ENCODE measurements around the gene MEX3A.

DNA sequence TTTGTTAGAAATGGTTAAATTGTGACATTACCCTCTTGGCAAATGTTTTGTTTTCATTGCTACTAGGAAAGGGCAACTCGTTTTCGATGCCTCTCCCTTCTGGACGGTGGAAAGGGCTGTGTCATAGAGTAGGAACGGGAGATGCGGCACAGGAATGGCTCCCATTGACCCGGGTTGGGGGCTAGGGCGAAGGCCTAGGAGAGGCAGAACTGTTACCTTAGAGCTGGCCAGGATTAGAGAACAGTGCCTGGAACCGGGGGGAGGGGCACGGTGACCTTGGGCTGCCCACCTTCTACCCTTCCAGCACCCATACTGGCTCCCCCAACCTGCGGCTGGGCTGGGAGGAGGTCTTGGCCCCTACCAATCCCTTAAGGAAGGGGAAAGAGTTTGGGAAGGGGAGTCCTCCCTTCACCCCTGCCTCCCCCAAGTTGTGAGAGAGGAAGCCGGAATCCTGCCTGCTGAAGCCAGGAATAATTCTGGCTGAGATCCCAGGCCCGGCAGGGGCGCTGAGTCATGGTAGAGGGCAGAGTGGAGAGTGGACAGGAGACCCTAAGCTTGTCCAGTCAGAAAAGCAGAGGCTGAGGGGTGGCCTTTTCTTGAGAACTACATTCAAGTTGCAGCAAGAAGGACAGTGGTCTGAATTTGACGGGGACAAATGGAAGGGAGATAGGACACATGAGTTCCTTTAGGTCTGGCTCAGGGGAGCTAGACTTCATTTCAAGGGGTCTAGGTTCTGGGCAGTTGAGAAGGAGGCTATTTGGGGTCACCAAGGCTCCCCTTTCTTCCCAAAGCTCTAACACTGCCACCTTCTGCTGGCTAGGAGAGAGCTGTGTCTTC is 40.5 kb upstream of the MEX3A start:
- TF ChIP-seq, protein P1, sequence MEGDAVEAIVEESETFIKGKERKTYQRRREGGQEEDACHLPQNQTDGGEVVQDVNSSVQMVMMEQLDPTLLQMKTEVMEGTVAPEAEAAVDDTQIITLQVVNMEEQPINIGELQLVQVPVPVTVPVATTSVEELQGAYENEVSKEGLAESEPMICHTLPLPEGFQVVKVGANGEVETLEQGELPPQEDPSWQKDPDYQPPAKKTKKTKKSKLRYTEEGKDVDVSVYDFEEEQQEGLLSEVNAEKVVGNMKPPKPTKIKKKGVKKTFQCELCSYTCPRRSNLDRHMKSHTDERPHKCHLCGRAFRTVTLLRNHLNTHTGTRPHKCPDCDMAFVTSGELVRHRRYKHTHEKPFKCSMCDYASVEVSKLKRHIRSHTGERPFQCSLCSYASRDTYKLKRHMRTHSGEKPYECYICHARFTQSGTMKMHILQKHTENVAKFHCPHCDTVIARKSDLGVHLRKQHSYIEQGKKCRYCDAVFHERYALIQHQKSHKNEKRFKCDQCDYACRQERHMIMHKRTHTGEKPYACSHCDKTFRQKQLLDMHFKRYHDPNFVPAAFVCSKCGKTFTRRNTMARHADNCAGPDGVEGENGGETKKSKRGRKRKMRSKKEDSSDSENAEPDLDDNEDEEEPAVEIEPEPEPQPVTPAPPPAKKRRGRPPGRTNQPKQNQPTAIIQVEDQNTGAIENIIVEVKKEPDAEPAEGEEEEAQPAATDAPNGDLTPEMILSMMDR (IDR thresholded peaks at IDR 0.05) = no peak
- TF ChIP-seq EP300 (IDR thresholded peaks at IDR 0.05) (peak; percentile 11), POLR2A (IDR thresholded peaks at IDR 0.05) (peak; percentile 54)

Measured in ovary (tissue), 3 donors.